SK-N-SH (cell line): ENCODE results near the gene FOXF1. TPM values are rescaled to one million over a fixed set of nuclear protein-coding genes. Genes with fewer than 3 reads are reported as not detected.

Source experiments
- CTCF ChIA-PET: fragments of 300-600, 350-600 bp; formaldehyde crosslinking; extraction: SDS; loops from one replicate; lab custom pipeline; 2021; lab: Yijun Ruan, JAX
- POLR2A ChIA-PET: fragments of 350-600 bp; sonication (Branson Sonifier 250); formaldehyde crosslinking; extraction: SDS; loops from one replicate; lab custom pipeline; 2020; ENCODE audit warnings: antibody characterized with exemption, inconsistent platforms; lab: Yijun Ruan, JAX
- DNase-seq: peaks from one replicate; pipeline ENCODE4 v3.0.0; 2012
- H2AFZ ChIP-seq: fragments of 200-600 bp; sonication (generic); 2 replicates; pipeline ENCODE4 v1.8.1; 2016; ENCODE audit warnings: antibody characterized with exemption, mild to moderate bottlenecking, low read depth
- H3F3A ChIP-seq: fragments of 200-600 bp; sonication (generic); replicated peaks from 2 replicates; pipeline ENCODE3; 2016; ENCODE audit warnings: antibody characterized with exemption, mild to moderate bottlenecking; ENCODE audit not compliant: insufficient read depth
- H3K27ac ChIP-seq, 2 experiments: fragments of 200-500 bp in 1 of 2; fragments of 200-600 bp in 1 of 2; sonication (Bioruptor generic) in 1 of 2; sonication (generic), shearing (Covaris generic) in 1 of 2; 2 replicates each; pipeline versions ENCODE4 v1.5.1 to v1.6.1; 2014 to 2016; ENCODE audit warnings: low read depth in 2 of 2, inconsistent platforms in 1 of 2, low read length in 1 of 2, mild to moderate bottlenecking in 1 of 2, mixed read lengths in 1 of 2
- H3K27me3 ChIP-seq: fragments of 200-600 bp; sonication (generic), shearing (Covaris generic); 2 replicates; pipeline ENCODE4 v1.6.1; 2016; ENCODE audit warnings: mixed run types; ENCODE audit not compliant: insufficient read depth
- H3K36me3 ChIP-seq, 2 experiments: fragments of 200-500 bp in 1 of 2; fragments of 200-600 bp in 1 of 2; sonication (Bioruptor generic) in 1 of 2; sonication (generic) in 1 of 2; replicated peaks in 1 of 2; 2 replicates each; pipeline versions ENCODE3 to v1.5.1; 2014 to 2016; ENCODE audit warnings: low read length in 1 of 2, mild to moderate bottlenecking in 1 of 2; ENCODE audit not compliant: insufficient read depth in 2 of 2, control insufficient read depth in 1 of 2
- H3K4me1 ChIP-seq, 2 experiments: fragments of 200-500 bp in 1 of 2; fragments of 200-600 bp in 1 of 2; sonication (Bioruptor generic) in 1 of 2; sonication (generic), shearing (Covaris generic) in 1 of 2; 2 replicates each; pipeline versions ENCODE4 v1.5.1 to v1.6.1; 2014 to 2016; ENCODE audit warnings: low read depth in 1 of 2, low read length in 1 of 2, mixed run types in 1 of 2; ENCODE audit not compliant: insufficient read depth in 2 of 2, control insufficient read depth in 1 of 2
- H3K4me2 ChIP-seq: fragments of 200-600 bp; sonication (generic), shearing (Covaris generic); 2 replicates; pipeline ENCODE4 v1.6.1; 2017; ENCODE audit warnings: mixed run types
- H3K4me3 ChIP-seq, 2 experiments: fragments of 200-500 bp in 1 of 2; fragments of 200-600 bp in 1 of 2; sonication (Bioruptor generic) in 1 of 2; sonication (generic), shearing (Covaris generic) in 1 of 2; 2 replicates each; pipeline versions ENCODE4 v1.5.1 to v1.8.1; 2014 to 2016; ENCODE audit warnings: low read depth in 2 of 2, inconsistent platforms in 1 of 2, low read length in 1 of 2, mild to moderate bottlenecking in 1 of 2, mixed read lengths in 1 of 2, moderate library complexity in 1 of 2
- H3K79me2 ChIP-seq: fragments of 200-600 bp; sonication (generic); 2 replicates; pipeline ENCODE4 v1.8.1; 2017; ENCODE audit warnings: mild to moderate bottlenecking; ENCODE audit not compliant: insufficient read depth
- H3K9ac ChIP-seq: fragments of 200-600 bp; sonication (generic); 2 replicates; pipeline ENCODE4 v1.6.1; 2017; ENCODE audit warnings: mixed run types
- H3K9me2 ChIP-seq: fragments of 200-600 bp; sonication (generic); 2 replicates; pipeline ENCODE4 v1.6.1; 2017; ENCODE audit warnings: mixed run types
- H3K9me3 ChIP-seq: fragments of 200-600 bp; sonication (generic); 2 replicates; pipeline ENCODE4 v1.6.1; 2017; ENCODE audit warnings: mixed run types, mild to moderate bottlenecking, moderate library complexity
- H4K20me1 ChIP-seq: fragments of 200-600 bp; sonication (generic); 2 replicates; pipeline ENCODE4 v1.6.1; 2017; ENCODE audit warnings: mild to moderate bottlenecking, mixed run types; ENCODE audit not compliant: insufficient read depth
- CHD2 ChIP-seq: fragments of 150-350 bp; IDR thresholded peaks from 2 replicates; pipeline ENCODE4 v1.6.1; 2018; ENCODE audit warnings: low read length; ENCODE audit not compliant: partially characterized antibody
- ELF1 ChIP-seq: IDR thresholded peaks from 2 replicates; pipeline ENCODE4 v1.4.0; 2012
- EZH2phosphoT487 ChIP-seq: fragments of 200-600 bp; sonication (generic); IDR thresholded peaks from 2 replicates; pipeline ENCODE4 v1.6.1; 2017; ENCODE audit warnings: low read depth, mixed run types, mild to moderate bottlenecking, antibody characterized with exemption, moderate library complexity, borderline replicate concordance
- FOXJ3 ChIP-seq: sonication (generic); formaldehyde crosslinking; IDR thresholded peaks from 2 replicates; pipeline ENCODE4 v1.5.1; 2020; ENCODE audit warnings: mild to moderate bottlenecking, missing genetic modification reagents
- GABPA ChIP-seq: IDR thresholded peaks from 2 replicates; pipeline ENCODE4 v1.4.0; 2012; ENCODE audit warnings: low read depth, mild to moderate bottlenecking
- GATA2 ChIP-seq: sonication (generic); formaldehyde crosslinking; IDR thresholded peaks from 2 replicates; pipeline ENCODE4 v1.5.0; 2020; ENCODE audit warnings: mild to moderate bottlenecking, missing genetic modification reagents
- IRF3 ChIP-seq: fragments of 150-350 bp; IDR thresholded peaks from 2 replicates; pipeline ENCODE4 v1.6.1; 2016; ENCODE audit warnings: mild to moderate bottlenecking, low read depth, low read length
- JUND ChIP-seq: IDR thresholded peaks from 2 replicates; pipeline ENCODE4 v1.4.0; 2012
- MAX ChIP-seq: IDR thresholded peaks from 2 replicates; pipeline ENCODE4 v1.4.0; 2012; ENCODE audit warnings: low read depth
- MEF2A ChIP-seq: IDR thresholded peaks from 2 replicates; pipeline ENCODE4 v1.4.0; 2012; ENCODE audit warnings: low read depth, borderline replicate concordance
- NFIC ChIP-seq: IDR thresholded peaks from 2 replicates; pipeline ENCODE4 v1.4.0; 2012; ENCODE audit warnings: borderline replicate concordance
- PBX3 ChIP-seq: IDR thresholded peaks from 2 replicates; pipeline ENCODE4; 2012
- RAD21 ChIP-seq: IDR thresholded peaks from 2 replicates; pipeline ENCODE4 v1.6.1; 2012; ENCODE audit warnings: mild to moderate bottlenecking, low read length
- RFX5 ChIP-seq: IDR thresholded peaks from 2 replicates; pipeline ENCODE4 v1.6.1; 2012; ENCODE audit warnings: mild to moderate bottlenecking, improper control_type of control experiment, low read length
- RXRA ChIP-seq: IDR thresholded peaks from 2 replicates; pipeline ENCODE4 v1.4.0; 2012; ENCODE audit warnings: low read depth, mild to moderate bottlenecking, borderline replicate concordance
- SIN3A ChIP-seq: IDR thresholded peaks from 2 replicates; pipeline ENCODE4 v1.6.1; 2012; ENCODE audit warnings: low read depth, mild to moderate bottlenecking, low read length, moderate library complexity, borderline replicate concordance
- SMC3 ChIP-seq: IDR thresholded peaks from 2 replicates; pipeline ENCODE4 v1.6.1; 2012; ENCODE audit warnings: low read depth, low read length, improper control_type of control experiment
- TCF12 ChIP-seq: IDR thresholded peaks from 2 replicates; pipeline ENCODE4 v1.4.0; 2012
- TEAD4 ChIP-seq: IDR thresholded peaks from 2 replicates; pipeline ENCODE4 v1.4.0; 2012; ENCODE audit warnings: mild to moderate bottlenecking, borderline replicate concordance; ENCODE audit not compliant: insufficient read depth
- YY1 ChIP-seq: IDR thresholded peaks from 2 replicates; pipeline ENCODE4 v1.4.0; 2012; ENCODE audit warnings: low read depth, mild to moderate bottlenecking
- WGBS: methylation state at CpG from one replicate; pipeline ENCODE4 v1.1.6; 2017; ENCODE audit warnings: low lambda C conversion rate; 5-methylcytosine and 5-hydroxymethylcytosine counted together
- polyA plus RNA-seq, 3 experiments: library from polyadenylated mRNA; depleted of rRNA; stranded (reverse); fragments of >200 nt; gene quantifications; 2 replicates each; pipeline ENCODE4 v1.2.3, GENCODE V29; 2012
- TF ChIP-seq, protein P1 (sequence below): IDR thresholded peaks from 2 replicates; pipeline ENCODE4 v1.4.0; 2012; ENCODE audit warnings: low read depth, borderline replicate concordance
- TF ChIP-seq, protein P2 (sequence below): IDR thresholded peaks from 2 replicates; pipeline ENCODE4 v1.6.1; 2012; ENCODE audit warnings: mild to moderate bottlenecking, low read depth, low read length, moderate library complexity

Gene FOXF1
- polyA plus RNA-seq, 1 of the 3 experiments (the other 2 are of a cell fraction), result 0.02 TPM

- Histone ChIP-seq H2AFZ (no peak overlapping the region), H3K27me3 (peaks cover 72% of the 10 kb centered on the region), H3K9me2 (no peaks in the 10 kb centered on the region), H3K4me3 (no peak overlapping the region), H3K79me2 (no peaks in the 10 kb centered on the region), H3K9ac (no peak overlapping the region), H3F3A (no peaks in the 10 kb centered on the region), H3K4me2 (no peak overlapping the region), H3K9me3 (no peaks in the 10 kb centered on the region), H3K27ac (no peak overlapping the region), H3K4me1 (no peaks in the 10 kb centered on the region; a peak in 1 of 4 replicates), H4K20me1 (no peaks in the 10 kb centered on the region), H3K36me3 (no peaks in the 10 kb centered on the region)
- 42% methylated on average over 8 of the region's 12 CpGs for WGBS
- CTCF ChIA-PET, result no interaction called here
- no peak for DNase-seq
- TF ChIP-seq TEAD4 (no peak), TCF12 (no peak), JUND (no peak), MAX (no peak), GATA2 (CRISPR knock-in tag) (no peak), SMC3 (no peak), MEF2A (no peak), PBX3 (no peak), RFX5 (no peak), SIN3A (no peak), YY1 (no peak), RXRA (no peak), GABPA (no peak)
- TF ChIP-seq, protein P1, sequence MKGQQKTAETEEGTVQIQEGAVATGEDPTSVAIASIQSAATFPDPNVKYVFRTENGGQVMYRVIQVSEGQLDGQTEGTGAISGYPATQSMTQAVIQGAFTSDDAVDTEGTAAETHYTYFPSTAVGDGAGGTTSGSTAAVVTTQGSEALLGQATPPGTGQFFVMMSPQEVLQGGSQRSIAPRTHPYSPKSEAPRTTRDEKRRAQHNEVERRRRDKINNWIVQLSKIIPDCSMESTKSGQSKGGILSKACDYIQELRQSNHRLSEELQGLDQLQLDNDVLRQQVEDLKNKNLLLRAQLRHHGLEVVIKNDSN, result no peak
- POLR2A ChIA-PET, result no interaction called here
These were observed 38.4 kb upstream of the FOXF1 start for GRCh38 chr16:86471896-86472295.

- Histone ChIP-seq H2AFZ (no peak overlapping the region), H3K4me2 (no peak overlapping the region), H3K27me3 (peaks cover 77% of the 10 kb centered on the region), H3K4me1 (no peaks in the 10 kb centered on the region; a peak in 1 of 4 replicates), H3K9me3 (no peaks in the 10 kb centered on the region), H3F3A (no peaks in the 10 kb centered on the region), H3K9ac (no peak overlapping the region), H3K4me3 (no peak overlapping the region), H3K79me2 (no peaks in the 10 kb centered on the region), H3K27ac (no peak overlapping the region), H3K9me2 (no peaks in the 10 kb centered on the region), H3K36me3 (no peaks in the 10 kb centered on the region), H4K20me1 (no peaks in the 10 kb centered on the region)
- ChIA-PET CTCF (no interaction called here), POLR2A (no interaction called here)
- DNase-seq, result no peak
- WGBS, result 13% methylated on average over 5 of the region's 5 CpGs
- no peak for TF ChIP-seq IRF3
- TF ChIP-seq CHD2, result no peak
- TF ChIP-seq NFIC, result no peak
- TF ChIP-seq EZH2phosphoT487, result no peak
- TF ChIP-seq RXRA, result no peak
- TF ChIP-seq, protein P1, result no peak
- no peak for TF ChIP-seq RAD21
- no peak for TF ChIP-seq ELF1
- TF ChIP-seq FOXJ3, result no peak
- TF ChIP-seq, protein P2, sequence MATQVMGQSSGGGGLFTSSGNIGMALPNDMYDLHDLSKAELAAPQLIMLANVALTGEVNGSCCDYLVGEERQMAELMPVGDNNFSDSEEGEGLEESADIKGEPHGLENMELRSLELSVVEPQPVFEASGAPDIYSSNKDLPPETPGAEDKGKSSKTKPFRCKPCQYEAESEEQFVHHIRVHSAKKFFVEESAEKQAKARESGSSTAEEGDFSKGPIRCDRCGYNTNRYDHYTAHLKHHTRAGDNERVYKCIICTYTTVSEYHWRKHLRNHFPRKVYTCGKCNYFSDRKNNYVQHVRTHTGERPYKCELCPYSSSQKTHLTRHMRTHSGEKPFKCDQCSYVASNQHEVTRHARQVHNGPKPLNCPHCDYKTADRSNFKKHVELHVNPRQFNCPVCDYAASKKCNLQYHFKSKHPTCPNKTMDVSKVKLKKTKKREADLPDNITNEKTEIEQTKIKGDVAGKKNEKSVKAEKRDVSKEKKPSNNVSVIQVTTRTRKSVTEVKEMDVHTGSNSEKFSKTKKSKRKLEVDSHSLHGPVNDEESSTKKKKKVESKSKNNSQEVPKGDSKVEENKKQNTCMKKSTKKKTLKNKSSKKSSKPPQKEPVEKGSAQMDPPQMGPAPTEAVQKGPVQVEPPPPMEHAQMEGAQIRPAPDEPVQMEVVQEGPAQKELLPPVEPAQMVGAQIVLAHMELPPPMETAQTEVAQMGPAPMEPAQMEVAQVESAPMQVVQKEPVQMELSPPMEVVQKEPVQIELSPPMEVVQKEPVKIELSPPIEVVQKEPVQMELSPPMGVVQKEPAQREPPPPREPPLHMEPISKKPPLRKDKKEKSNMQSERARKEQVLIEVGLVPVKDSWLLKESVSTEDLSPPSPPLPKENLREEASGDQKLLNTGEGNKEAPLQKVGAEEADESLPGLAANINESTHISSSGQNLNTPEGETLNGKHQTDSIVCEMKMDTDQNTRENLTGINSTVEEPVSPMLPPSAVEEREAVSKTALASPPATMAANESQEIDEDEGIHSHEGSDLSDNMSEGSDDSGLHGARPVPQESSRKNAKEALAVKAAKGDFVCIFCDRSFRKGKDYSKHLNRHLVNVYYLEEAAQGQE, result no peak
These were observed 38.0 kb upstream of the FOXF1 start for GRCh38 chr16:86472366-86472765.
